ENCODE results near the gene DDX5.

GRCh38 chr17:64500487-64500859, 5.6 kb downstream of the DDX5 start:
- TF ChIP-seq, protein P1, sequence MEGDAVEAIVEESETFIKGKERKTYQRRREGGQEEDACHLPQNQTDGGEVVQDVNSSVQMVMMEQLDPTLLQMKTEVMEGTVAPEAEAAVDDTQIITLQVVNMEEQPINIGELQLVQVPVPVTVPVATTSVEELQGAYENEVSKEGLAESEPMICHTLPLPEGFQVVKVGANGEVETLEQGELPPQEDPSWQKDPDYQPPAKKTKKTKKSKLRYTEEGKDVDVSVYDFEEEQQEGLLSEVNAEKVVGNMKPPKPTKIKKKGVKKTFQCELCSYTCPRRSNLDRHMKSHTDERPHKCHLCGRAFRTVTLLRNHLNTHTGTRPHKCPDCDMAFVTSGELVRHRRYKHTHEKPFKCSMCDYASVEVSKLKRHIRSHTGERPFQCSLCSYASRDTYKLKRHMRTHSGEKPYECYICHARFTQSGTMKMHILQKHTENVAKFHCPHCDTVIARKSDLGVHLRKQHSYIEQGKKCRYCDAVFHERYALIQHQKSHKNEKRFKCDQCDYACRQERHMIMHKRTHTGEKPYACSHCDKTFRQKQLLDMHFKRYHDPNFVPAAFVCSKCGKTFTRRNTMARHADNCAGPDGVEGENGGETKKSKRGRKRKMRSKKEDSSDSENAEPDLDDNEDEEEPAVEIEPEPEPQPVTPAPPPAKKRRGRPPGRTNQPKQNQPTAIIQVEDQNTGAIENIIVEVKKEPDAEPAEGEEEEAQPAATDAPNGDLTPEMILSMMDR (IDR thresholded peaks at IDR 0.05) = no peak
- TF ChIP-seq POLR2A (IDR thresholded peaks at IDR 0.05) = no peak
